HG03108 (cell line): ENCODE results near the gene PTPRN2.
"Not testable (repeated sequence)": the region's sequence is repeated elsewhere in the genome, so short reads cannot be mapped to it uniquely, and the experiment has no call there.

Experiments
- ATAC-seq: cut with Tn5 transposase; IDR thresholded peaks from one replicate; pipeline ENCODE4 v1.9.1; 2021; ENCODE audit warnings: moderate library complexity; ENCODE audit not compliant: unreplicated experiment

The PTPRN2 gene

GRCh38 chr7:158357106-158357897 lies 230.3 kb downstream of the PTPRN2 start:
- no peak for ATAC-seq

- no peak for ATAC-seq
These were observed 231.2 kb downstream of the PTPRN2 start for GRCh38 chr7:158356454-158356853.

GRCh38 chr7:158355456-158356065 lies 232.1 kb downstream of the PTPRN2 start:
- ATAC-seq = no peak

GRCh38 chr7:158354861-158355260 lies 232.8 kb downstream of the PTPRN2 start:
- no peak for ATAC-seq

GRCh38 chr7:158353606-158354570 lies 233.7 kb downstream of the PTPRN2 start:
- ATAC-seq = no peak

- ATAC-seq = not testable (repeated sequence)
These were observed 235.5 kb downstream of the PTPRN2 start for GRCh38 chr7:158351899-158352729.

GRCh38 chr7:158351481-158351880 lies 236.1 kb downstream of the PTPRN2 start:
- no peak for ATAC-seq

- no peak for ATAC-seq
These were observed 236.6 kb downstream of the PTPRN2 start for GRCh38 chr7:158351051-158351450.

- ATAC-seq = no peak
These were observed 237.3 kb downstream of the PTPRN2 start for GRCh38 chr7:158350166-158350900.

GRCh38 chr7:158348446-158348845 lies 239.2 kb downstream of the PTPRN2 start:
- no peak for ATAC-seq

- ATAC-seq = not testable (repeated sequence)
These were observed 239.6 kb downstream of the PTPRN2 start for GRCh38 chr7:158348039-158348438.

GRCh38 chr7:158345731-158346130 lies 241.9 kb downstream of the PTPRN2 start:
- no peak for ATAC-seq

- no peak for ATAC-seq
These were observed 242.8 kb downstream of the PTPRN2 start for GRCh38 chr7:158344706-158345300.

GRCh38 chr7:158343936-158344455 lies 243.6 kb downstream of the PTPRN2 start:
- no peak for ATAC-seq

- ATAC-seq = no peak
These were observed 244.1 kb downstream of the PTPRN2 start for GRCh38 chr7:158343526-158343925.

- ATAC-seq = not testable (repeated sequence)
These were observed 246.5 kb downstream of the PTPRN2 start for GRCh38 chr7:158341097-158341496.

GRCh38 chr7:158336952-158337351 lies 250.7 kb downstream of the PTPRN2 start:
- not testable (repeated sequence) for ATAC-seq

- not testable (repeated sequence) for ATAC-seq
These were observed 255.1 kb downstream of the PTPRN2 start for GRCh38 chr7:158332516-158332915.

- ATAC-seq = not testable (repeated sequence)
These were observed 255.7 kb downstream of the PTPRN2 start for GRCh38 chr7:158331826-158332450.
